HG02798 (cell line): ENCODE data around the gene RAB19.
"Not testable (repeated sequence)": the region's sequence is repeated elsewhere in the genome, so short reads cannot be mapped to it uniquely, and the experiment has no call there.

Experiments used
- ATAC-seq: cut with Tn5 transposase; IDR thresholded peaks from one replicate; pipeline ENCODE4 v1.9.1; 2021; ENCODE audit warnings: mild to moderate bottlenecking; ENCODE audit not compliant: unreplicated experiment, poor library complexity

The RAB19 gene

DNA sequence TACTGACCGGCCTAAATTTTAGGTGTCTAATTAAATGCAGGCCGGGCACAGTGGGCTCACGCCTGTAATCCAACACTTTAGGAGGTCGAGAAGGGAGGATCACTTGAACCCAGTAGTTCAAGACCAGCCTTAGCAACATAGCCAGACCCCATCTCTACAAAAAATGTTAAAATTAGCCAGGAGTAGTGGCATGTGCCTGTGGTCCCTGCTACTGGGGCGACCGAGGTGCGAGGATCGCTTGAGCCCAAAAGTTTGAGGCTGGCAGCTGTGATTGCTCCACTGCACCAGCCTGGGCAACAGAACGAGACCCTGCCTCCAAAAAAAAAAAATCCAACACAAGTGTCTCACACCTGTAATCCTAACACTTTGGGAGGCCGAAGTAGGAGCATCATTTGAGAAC lies 5.0 kb upstream of the RAB19 start:
- ATAC-seq, result no peak

DNA sequence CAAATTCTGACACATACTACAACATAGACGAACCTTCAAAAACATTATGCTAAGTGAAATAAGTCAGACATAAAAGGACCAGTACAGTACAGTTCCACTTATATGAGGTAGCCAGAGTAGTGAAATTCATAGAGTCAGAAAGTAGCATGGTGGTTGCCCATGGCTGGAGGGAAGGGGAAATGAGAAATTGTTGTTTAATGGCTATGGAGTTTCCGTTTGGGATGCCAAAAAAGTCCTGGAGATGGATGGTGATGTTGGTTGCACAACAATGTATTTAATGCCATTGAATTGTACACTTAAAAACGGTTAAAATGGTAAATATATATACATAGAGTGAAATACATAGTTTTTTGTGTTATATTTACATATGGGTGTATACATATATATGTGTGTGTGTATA lies 3.5 kb upstream of the RAB19 start:
- ATAC-seq, result no peak

- ATAC-seq, result no peak
These were observed 1.6 kb upstream of the RAB19 start for GRCh38 chr7:140402178-140402835.

- ATAC-seq, result no peak
These were observed 757 bp downstream of the RAB19 start for GRCh38 chr7:140404565-140405065.

DNA sequence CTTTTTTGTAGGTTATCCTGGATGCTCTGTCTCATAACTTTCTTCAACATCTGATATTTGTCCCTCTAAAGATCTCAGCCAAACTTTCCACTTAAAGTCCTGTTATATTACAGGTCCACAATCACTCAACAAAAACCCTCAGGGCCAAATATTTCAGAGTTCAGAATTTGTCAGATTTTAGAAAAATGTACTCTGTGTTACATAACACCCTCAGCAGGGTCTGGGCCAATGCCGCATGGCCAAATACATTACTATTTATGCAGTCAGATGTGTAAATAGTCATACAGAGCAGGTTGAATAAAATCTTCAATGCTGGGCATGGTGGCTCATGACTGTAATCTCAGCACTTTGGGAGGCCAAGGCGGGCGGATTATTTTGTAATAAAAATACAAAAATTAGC lies 11.5 kb downstream of the RAB19 start:
- no peak for ATAC-seq

DNA sequence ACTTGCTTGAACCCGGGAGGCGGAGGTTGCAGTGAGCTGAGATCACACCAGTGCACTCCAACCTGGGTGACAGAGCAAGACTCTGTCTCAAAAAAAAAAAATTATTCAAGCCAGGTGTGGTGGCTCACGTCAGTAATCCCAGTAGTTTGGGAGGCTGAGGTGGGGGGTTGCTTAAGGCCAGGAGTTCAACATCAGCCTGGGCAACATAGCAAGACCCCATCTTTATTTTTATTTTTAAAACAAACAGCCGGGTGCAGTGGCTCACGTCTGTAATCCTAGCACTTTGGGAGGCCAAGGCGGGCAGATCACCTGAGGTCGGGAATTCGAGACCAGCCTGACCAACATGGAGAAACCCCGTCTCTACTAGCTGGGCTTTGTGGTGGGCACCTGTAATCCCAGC lies 12.0 kb downstream of the RAB19 start:
- ATAC-seq, result not testable (repeated sequence)

- no peak for ATAC-seq
These were observed 12.7 kb downstream of the RAB19 start for GRCh38 chr7:140416560-140416959.

DNA sequence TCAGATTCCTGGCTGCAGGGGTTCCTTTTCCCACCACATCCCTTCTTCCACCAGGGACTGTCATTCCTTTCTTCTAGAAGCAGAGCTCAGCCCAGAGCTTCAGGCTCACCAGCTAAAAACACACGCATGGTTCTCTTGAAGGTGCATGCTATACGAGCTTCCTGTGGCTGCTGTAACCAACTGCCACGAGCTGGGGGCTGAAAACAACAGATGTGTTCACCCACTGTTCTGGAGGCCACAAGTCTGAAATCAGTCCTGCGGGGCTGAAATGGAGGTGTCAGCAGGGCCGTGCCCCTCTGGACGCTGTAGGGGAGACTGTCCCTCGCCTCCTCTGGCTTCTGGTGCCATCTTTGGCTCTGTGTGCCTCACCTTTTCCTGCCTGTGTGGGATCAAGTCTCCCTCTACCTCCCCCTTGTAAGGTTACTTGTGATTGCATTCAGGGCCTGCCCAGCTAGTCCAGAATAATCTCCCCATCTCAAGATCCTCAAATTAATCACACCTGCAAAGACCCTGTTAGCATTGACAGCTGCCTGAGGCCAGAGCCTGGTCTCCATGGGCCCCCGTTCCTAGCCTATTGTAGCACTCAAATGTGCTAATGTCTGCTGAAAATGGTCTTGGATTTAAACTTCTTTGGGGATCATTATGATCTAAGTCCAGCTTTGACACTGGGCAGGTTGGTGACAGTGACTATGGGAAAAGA lies 13.7 kb downstream of the RAB19 start:
- no peak for ATAC-seq

- ATAC-seq, result not testable (repeated sequence)
These were observed 14.3 kb downstream of the RAB19 start for GRCh38 chr7:140418156-140418472.

DNA sequence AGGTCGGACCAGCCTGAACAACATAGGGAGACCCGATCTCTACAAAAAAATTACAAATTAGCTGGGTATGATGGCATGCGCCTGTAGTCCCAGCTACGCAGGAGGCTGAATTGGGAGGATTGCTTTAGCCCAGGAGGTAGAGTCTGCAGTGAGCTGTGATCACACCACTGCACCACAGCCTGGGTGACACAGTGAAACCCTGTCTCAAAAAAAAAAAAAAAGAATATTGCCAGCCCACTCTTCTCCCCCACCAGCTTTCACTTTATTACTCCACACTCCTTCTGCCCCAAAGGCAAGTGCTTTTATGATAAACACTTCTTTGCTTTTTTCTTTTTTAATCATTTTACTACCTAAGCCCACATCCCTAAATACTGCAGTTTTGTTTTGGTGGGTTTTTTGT lies 14.8 kb downstream of the RAB19 start:
- ATAC-seq, result no peak

GRCh38 chr7:140421521-140421920 lies 17.7 kb downstream of the RAB19 start:
- ATAC-seq, result no peak

DNA sequence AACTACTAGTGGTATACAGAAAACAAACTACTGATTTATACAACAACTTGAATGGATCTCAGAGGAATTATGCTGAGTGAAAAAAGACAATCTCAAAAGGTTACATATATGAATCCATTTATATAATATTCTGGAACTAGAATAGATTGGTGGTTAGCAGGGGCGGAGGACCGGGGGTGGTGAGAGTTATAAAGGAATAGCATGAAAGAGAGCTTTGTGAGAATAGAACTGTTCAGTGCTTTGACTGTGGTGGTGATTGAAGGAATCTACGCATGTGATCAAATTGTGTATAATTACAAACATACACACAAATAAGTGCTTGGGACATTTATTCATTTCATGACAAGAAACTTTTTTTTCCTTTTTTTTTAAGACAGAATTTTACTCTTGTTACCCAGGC lies 19.6 kb downstream of the RAB19 start:
- no peak for ATAC-seq

DNA sequence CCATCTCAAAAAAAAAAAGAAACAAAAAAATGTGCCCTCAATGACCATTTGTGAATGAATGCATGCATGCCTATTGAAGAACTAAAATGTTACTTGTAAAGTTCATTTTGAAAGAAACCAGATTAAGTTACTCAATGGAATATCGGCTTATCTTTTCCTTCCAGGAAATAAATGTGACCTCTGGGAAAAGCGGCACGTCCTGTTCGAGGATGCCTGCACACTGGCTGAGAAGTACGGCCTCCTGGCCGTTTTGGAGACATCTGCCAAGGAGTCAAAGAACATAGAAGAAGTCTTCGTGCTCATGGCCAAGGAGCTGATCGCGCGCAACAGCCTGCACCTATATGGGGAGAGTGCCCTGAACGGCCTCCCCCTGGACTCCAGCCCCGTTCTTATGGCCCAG lies 21.9 kb downstream of the RAB19 start:
- ATAC-seq, result no peak

- ATAC-seq, result no peak
These were observed 22.3 kb downstream of the RAB19 start for GRCh38 chr7:140426130-140426529.

DNA sequence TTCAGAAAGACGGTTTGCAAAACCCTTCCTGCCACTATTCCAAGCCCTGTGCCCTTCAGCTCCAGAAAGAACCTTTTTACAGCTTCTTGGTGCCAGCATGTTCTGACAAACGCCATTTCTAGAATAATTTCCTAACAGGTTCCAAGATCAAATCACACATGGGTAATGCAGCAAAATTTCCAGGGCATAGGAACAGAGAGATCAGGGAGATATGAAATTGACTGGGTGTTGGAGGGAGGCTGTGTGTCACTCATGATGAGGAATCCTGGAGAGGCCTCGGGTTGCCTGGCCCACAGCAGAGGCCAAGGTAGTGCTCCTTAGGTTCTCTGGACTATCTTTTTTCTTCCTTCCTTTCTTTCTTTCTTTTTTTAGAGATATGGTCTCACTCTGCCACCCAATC lies 29.5 kb downstream of the RAB19 start:
- no peak for ATAC-seq

DNA sequence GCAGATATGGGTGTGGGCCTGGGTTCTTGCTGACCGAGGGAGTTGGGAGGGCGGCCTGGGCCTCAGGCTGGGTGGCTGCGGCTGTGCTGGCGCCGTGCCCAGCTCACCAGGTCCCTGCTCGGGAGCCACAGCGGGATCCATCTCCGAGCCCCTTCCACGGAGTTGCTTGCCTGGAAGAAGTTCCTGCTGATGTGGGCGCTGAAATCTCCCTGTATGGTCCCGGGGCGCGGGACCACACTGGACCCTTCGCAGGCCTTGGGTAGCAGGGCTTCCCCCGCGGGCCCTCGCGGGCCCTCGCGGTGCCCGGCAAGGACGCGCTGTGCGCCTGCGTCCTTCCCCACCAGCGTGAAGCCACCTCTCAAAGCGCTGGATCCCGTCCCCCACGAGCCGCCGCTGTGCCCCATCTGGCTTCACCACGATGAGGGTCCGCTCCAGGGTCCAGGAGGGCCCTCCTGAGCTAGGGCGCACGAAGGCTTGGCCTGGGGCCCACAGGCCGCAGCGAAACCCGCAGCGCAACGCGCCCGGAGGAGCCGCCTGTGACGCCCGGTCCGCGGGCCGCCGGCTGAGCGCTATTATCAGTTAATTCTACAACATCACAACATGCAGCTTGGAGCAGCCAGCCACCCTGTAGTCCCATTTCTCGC lies 31.5 kb downstream of the RAB19 start:
- no peak for ATAC-seq

DNA sequence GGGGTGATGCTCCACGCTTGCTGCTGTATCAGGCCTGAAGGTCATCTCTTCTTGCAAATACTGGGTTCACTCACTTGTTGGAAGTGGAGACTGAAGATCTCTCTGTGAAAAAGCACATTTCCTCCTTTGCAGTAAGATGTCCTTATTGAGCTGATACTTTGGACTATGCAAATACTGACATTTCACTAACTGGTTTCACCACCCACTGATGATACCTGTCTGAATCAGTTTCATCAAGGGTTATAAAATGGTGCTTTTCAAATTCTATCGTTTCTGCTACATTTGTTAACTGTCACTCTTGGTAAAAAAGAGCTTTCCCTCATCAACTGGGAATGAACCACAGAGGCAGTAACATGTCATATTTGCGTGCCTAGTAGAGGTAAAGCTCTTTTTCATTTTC lies 35.5 kb downstream of the RAB19 start:
- ATAC-seq, result peak; percentile 88

DNA sequence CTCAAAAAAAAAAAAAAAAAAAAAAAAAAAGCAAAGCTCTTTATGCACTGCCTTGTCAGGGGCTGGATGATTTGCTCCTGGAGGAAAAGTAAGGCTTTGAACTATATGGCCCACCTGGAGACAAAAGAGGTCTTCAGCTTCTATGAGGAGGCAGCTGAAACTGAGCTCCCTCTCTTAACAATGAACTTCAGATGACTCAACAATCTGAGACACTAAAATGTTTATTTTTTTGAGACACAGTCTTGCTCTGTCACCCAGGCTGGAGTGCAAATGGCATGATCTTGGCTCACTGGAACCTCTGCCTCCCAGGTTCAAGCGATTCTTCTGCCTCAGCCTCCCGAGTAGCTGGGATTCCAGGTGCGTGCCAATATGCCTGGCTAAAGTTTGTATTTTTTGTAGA lies 36.7 kb downstream of the RAB19 start:
- no peak for ATAC-seq

DNA sequence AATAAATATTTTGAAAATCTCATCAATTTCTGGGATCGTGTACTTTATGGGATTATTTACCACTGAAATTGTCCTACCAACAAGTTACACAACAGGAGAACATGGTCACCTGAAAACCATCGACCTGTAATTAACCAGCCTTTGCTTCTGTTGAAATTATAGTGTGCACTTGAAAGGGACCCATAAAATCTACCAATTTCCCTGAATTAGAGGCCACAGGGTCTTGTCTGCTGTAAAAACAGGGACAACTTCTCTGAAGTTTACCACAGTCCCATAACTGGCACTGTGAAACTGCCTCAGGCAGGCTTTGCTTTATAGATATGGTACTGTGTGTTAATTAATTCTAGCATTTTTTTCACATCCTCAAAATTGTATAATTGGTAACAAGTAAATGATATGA lies 37.7 kb downstream of the RAB19 start:
- no peak for ATAC-seq

DNA sequence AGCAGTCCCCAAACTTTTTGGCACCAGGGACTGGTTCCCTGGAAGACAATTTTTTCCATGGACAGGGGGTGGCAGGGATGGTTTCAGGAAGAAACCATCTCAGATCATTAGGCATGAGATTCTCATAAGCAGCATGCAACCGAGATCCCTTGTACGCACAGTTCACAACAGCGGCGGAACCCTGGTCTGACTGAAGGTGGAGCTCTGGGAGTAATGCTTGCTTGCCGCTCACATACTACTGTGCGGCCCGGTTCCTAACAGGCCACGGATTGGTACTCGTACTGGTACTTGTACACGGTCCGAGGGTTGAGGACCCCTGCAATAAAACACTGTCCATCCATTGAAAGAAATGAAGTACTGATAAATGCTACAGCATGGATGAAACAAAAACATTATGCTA lies 42.6 kb downstream of the RAB19 start:
- ATAC-seq, result no peak

DNA sequence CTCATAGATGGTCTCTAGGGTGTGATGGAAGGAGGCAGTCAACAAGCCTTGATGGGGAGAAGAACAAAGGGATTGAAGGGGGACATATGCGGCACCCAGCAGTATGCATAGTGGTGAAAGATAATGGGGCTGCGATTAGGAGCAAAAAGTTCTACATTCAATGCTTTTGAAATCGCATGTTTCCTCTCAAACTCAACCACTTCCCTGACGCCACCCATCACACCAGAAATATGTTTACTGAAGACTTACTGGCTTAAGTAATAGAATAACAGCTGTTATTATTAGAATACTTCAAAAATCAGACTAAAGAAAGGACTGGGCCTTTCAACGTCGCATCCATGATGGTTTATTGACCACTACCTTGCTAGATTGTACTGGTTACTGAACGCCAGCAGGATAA lies 44.0 kb downstream of the RAB19 start:
- ATAC-seq, result no peak
